Stimulated activated CD4-positive, alpha-beta T cell treated with anti-CD3 and anti-CD28 coated beads, Interleukin-15, amount 100 ng/mL, for 24 hours (primary cell): ENCODE measurements around the gene FBXL12.
"Not testable (repeated sequence)": the region's sequence is repeated elsewhere in the genome, so short reads cannot be mapped to it uniquely, and the experiment has no call there.

Source experiments
- DNase-seq: peaks from one replicate; pipeline ENCODE4 v3.0.0-alpha.2; 2020

The FBXL12 gene

GRCh38 chr19:9836021-9836420 lies 17.1 kb upstream of the FBXL12 start:
- DNase-seq = no peak

GRCh38 chr19:9835507-9835949 lies 16.6 kb upstream of the FBXL12 start:
- DNase-seq = peak; percentile 21

GRCh38 chr19:9834726-9835506 lies 16.0 kb upstream of the FBXL12 start, which contains the start of gene PIN1:
TSS of gene PIN1 (plus strand) at chr19:9835318. CDS start at chr19:9835345, 27 bp downstream.
- peak; percentile 99 for DNase-seq

GRCh38 chr19:9834307-9834725 lies 15.4 kb upstream of the FBXL12 start:
- DNase-seq = no peak

GRCh38 chr19:9828551-9829063 lies 9.7 kb upstream of the FBXL12 start:
- DNase-seq = no peak

GRCh38 chr19:9827289-9828238 lies 8.7 kb upstream of the FBXL12 start, which contains the start of gene UBL5:
TSS of gene UBL5 (plus strand) at chr19:9827918. CDS start at chr19:9828338, 420 bp downstream.
- peak; percentile 93 for DNase-seq

- DNase-seq = no peak
Observed at GRCh38 chr19:9823816-9824215, 4.9 kb upstream of the FBXL12 start.

GRCh38 chr19:9820034-9820433 lies 1.2 kb upstream of the FBXL12 start:
- not testable (repeated sequence) for DNase-seq

- no peak for DNase-seq
Observed at GRCh38 chr19:9819596-9819909, 674 bp upstream of the FBXL12 start.

- no peak for DNase-seq
Observed at GRCh38 chr19:9818175-9818733, 625 bp downstream of the FBXL12 start.

GRCh38 chr19:9811139-9811538 lies 7.7 kb downstream of the FBXL12 start:
- no peak for DNase-seq

GRCh38 chr19:9808855-9809824 lies 9.7 kb downstream of the FBXL12 start:
- DNase-seq = no peak

GRCh38 chr19:9806803-9807202 lies 12.1 kb downstream of the FBXL12 start:
- DNase-seq = no peak

- no peak for DNase-seq
Observed at GRCh38 chr19:9801976-9802375, 16.9 kb downstream of the FBXL12 start.

GRCh38 chr19:9799162-9799561 lies 19.7 kb downstream of the FBXL12 start:
- DNase-seq = no peak

- no peak for DNase-seq
Observed at GRCh38 chr19:9797871-9798270, 21.0 kb downstream of the FBXL12 start.

- peak; percentile 85 for DNase-seq
Observed at GRCh38 chr19:9796113-9796773, 22.6 kb downstream of the FBXL12 start.

GRCh38 chr19:9793071-9793591 lies 25.7 kb downstream of the FBXL12 start:
- peak; percentile 73 for DNase-seq

GRCh38 chr19:9792206-9793070 lies 26.4 kb downstream of the FBXL12 start:
- peak; percentile 95 for DNase-seq
